GM12865 (cell line): ENCODE measurements around the gene SLC46A2.

ENCODE experiments used
- DNase-seq: peaks from one replicate; pipeline ENCODE4 v3.0.0; 2010; ENCODE audit warnings: low read depth
- H3K4me3 ChIP-seq: 2 replicates; pipeline ENCODE4 v1.5.1; 2011; ENCODE audit warnings: mild to moderate bottlenecking, low read depth, low read length, control low read depth
- TF ChIP-seq, protein P1 (sequence below): IDR thresholded peaks from 2 replicates; pipeline ENCODE4 v1.5.1; 2011; ENCODE audit warnings: low read length, control low read depth, low read depth, inconsistent platforms; ENCODE audit not compliant: insufficient read depth; ENCODE audit errors: missing control alignments

Gene SLC46A2

GRCh38 chr9:112890106-112891081, at the start of gene SLC46A2:
SLC46A2 (minus strand) TSS chr9:112890876; CDS start chr9:112890681, 195 bp downstream.
- no peak within 1 kb of the TSS for H3K4me3 ChIP-seq
- no peak for DNase-seq
- TF ChIP-seq, protein P1, sequence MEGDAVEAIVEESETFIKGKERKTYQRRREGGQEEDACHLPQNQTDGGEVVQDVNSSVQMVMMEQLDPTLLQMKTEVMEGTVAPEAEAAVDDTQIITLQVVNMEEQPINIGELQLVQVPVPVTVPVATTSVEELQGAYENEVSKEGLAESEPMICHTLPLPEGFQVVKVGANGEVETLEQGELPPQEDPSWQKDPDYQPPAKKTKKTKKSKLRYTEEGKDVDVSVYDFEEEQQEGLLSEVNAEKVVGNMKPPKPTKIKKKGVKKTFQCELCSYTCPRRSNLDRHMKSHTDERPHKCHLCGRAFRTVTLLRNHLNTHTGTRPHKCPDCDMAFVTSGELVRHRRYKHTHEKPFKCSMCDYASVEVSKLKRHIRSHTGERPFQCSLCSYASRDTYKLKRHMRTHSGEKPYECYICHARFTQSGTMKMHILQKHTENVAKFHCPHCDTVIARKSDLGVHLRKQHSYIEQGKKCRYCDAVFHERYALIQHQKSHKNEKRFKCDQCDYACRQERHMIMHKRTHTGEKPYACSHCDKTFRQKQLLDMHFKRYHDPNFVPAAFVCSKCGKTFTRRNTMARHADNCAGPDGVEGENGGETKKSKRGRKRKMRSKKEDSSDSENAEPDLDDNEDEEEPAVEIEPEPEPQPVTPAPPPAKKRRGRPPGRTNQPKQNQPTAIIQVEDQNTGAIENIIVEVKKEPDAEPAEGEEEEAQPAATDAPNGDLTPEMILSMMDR = no peak

DNA sequence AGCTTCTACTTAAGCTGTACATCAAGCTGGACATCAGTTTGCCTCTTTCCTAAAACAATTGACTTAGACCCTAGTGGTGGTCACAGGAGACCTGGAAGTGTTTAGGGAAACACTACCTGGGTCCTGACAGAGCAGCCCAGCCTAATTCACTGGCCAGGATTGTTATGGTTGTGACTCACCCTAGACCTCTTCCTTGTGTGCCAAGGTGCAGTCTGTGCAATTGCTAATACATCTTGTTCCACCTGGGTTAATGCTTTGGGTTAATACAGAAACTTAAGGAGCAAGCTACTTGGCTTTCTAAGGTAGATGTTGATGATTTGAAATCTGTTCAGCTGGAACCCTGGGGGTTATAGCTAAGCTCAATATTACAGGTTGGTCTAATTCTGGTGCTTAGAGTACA, 48.7 kb upstream of the SLC46A2 start:
- H3K4me3 ChIP-seq = no peak overlapping the region
- TF ChIP-seq, protein P1 = no peak
- no peak for DNase-seq

DNA sequence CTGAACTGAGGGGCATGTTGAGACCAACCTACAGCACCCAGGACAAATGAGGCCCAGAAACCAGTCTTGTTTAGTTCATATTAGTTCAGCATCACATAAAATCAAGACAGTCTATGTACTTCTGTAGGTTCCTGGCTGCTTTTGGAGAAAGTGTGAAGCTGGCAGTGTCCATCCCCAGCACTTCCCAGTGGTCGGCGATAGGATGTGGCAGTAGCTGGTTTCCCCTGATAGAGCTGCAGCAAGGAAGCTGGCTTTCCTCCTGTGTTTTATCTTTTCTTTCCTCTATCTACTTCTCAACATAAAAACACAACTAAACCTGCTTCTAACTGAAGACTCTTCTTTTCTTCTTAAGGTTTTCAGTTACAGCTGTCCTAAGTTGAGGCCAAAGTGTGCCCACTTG, 43.0 kb upstream of the SLC46A2 start:
- TF ChIP-seq, protein P1 = no peak
- H3K4me3 ChIP-seq = no peak overlapping the region
- no peak for DNase-seq

DNA sequence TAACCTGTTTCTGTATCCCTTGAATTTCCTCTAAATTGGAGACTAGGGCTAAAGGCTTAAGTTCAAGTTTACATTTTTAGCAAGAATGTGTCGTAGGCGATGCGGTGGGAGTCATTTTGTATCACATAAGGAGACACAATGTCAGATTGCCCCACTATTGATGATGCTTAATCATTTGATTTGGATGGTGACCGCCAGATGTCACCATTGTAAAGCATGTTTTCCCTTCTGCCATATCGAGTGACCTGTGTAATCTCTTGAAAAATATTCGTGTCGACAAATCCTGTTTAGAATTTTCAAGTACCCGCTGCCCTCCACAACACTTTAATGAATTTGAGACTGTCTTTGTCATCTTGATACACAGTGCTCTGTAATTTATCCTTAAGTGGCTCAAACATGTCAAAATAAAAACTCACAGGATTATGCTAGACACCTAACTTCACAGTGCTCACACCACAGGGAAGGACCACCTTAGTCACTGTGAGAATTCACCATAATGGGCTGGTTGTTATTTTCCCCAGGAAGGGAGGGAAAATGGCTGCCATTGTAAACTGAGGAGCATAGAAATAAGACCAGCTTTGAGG, 34.5 kb upstream of the SLC46A2 start:
- TF ChIP-seq, protein P1 = peak; percentile 44
- DNase-seq = peak; percentile 51
- H3K4me3 ChIP-seq = no peak overlapping the region

GRCh38 chr9:112921549-112921948, 30.9 kb upstream of the SLC46A2 start:
- DNase-seq = peak; percentile 60
- TF ChIP-seq, protein P1 = peak; percentile 63

GRCh38 chr9:112917987-112918362, 27.3 kb upstream of the SLC46A2 start:
- no peak for DNase-seq
- TF ChIP-seq, protein P1 = no peak
- no peak overlapping the region for H3K4me3 ChIP-seq

More at GRCh38 chr9:112921549-112921948, 30.9 kb upstream of the SLC46A2 start:
- H3K4me3 ChIP-seq = no peak overlapping the region
